SK-N-SH treated with all-trans-retinoic acid at 6 μM for 48 hours (cell line): ENCODE data around the gene FAM124B.

Experiments
- ATAC-seq: fragments of 200-7000 bp; cut with Tn5 transposase; 3 replicates; pipeline ENCODE4 v1.9.1; 2020; ENCODE audit warnings: mild to moderate bottlenecking, moderate library complexity
- ARNTL ChIP-seq: fragments of 450-650 bp; formaldehyde crosslinking; IDR thresholded peaks from 2 replicates; pipeline ENCODE4 v1.5.0; 2020; ENCODE audit warnings: low read depth, mild to moderate bottlenecking, moderate library complexity, borderline replicate concordance
- BACH2 ChIP-seq: fragments of 250-450 bp; sonication (Bioruptor Pico); IDR thresholded peaks from 2 replicates; pipeline ENCODE4 v1.9.0; 2021; ENCODE audit warnings: mild to moderate bottlenecking, borderline replicate concordance
- CSDC2 ChIP-seq: fragments of 250-450 bp; sonication (Bioruptor Pico); IDR thresholded peaks from 2 replicates; pipeline ENCODE4 v1.5.0; 2020; ENCODE audit warnings: mild to moderate bottlenecking, moderate library complexity
- ESRRG ChIP-seq: fragments of 250-450 bp; sonication (Bioruptor Pico); IDR thresholded peaks from 2 replicates; pipeline ENCODE4 v1.6.1; 2021; ENCODE audit warnings: mild to moderate bottlenecking
- GLIS3 ChIP-seq: fragments of 250-450 bp; sonication (Bioruptor Pico); IDR thresholded peaks from 2 replicates; pipeline ENCODE4 v1.5.0; 2020; ENCODE audit warnings: mild to moderate bottlenecking, moderate library complexity
- ISL1 ChIP-seq: fragments of 250-450 bp; sonication (Bioruptor Pico); IDR thresholded peaks from 2 replicates; pipeline ENCODE4 v2.1.2; 2022; ENCODE audit warnings: mild to moderate bottlenecking, moderate library complexity
- OSR1 ChIP-seq: fragments of 250-450 bp; sonication (Bioruptor Pico); IDR thresholded peaks from 2 replicates; pipeline ENCODE4 v1.8.0; 2022; ENCODE audit warnings: moderate library complexity, mild to moderate bottlenecking, inconsistent platforms
- PPARA ChIP-seq: fragments of 250-450 bp; sonication (Bioruptor Pico); IDR thresholded peaks from 2 replicates; pipeline ENCODE4 v1.5.0; 2020; ENCODE audit warnings: mild to moderate bottlenecking, borderline replicate concordance
- RARB ChIP-seq: fragments of 250-450 bp; sonication (Bioruptor Pico); IDR thresholded peaks from 2 replicates; pipeline ENCODE4 v1.8.0; 2021; ENCODE audit warnings: mild to moderate bottlenecking, moderate library complexity
- TOX ChIP-seq: fragments of 250-450 bp; sonication (Bioruptor Pico); IDR thresholded peaks from 2 replicates; pipeline ENCODE4 v1.8.0; 2021; ENCODE audit warnings: mild to moderate bottlenecking, moderate library complexity, borderline replicate concordance
- ZC3H10 ChIP-seq: fragments of 250-450 bp; sonication (Bioruptor Pico); IDR thresholded peaks from 2 replicates; pipeline ENCODE4 v1.5.1; 2021; ENCODE audit warnings: mild to moderate bottlenecking, moderate library complexity
- ZFP3 ChIP-seq: fragments of 250-450 bp; sonication (Bioruptor Pico); IDR thresholded peaks from 2 replicates; pipeline ENCODE4 v1.5.0; 2020; ENCODE audit warnings: mild to moderate bottlenecking, moderate library complexity
- ZFP30 ChIP-seq: fragments of 450-650 bp; formaldehyde crosslinking; IDR thresholded peaks from 2 replicates; pipeline ENCODE4 v1.5.0; 2022; ENCODE audit warnings: mild to moderate bottlenecking, moderate library complexity
- ZNF565 ChIP-seq: fragments of 450-650 bp; formaldehyde crosslinking; conservative IDR thresholded peaks from 2 replicates; pipeline ENCODE4 v1.5.0; 2020; ENCODE audit warnings: low read depth, mild to moderate bottlenecking, moderate library complexity
- ZNF70 ChIP-seq: fragments of 450-650 bp; formaldehyde crosslinking; IDR thresholded peaks from 2 replicates; pipeline ENCODE4 v1.5.0; 2020; ENCODE audit warnings: mild to moderate bottlenecking, moderate library complexity
- ZNF8 ChIP-seq: fragments of 450-650 bp; formaldehyde crosslinking; IDR thresholded peaks from 2 replicates; pipeline ENCODE4 v1.5.0; 2020; ENCODE audit warnings: mild to moderate bottlenecking, moderate library complexity
- TF ChIP-seq, protein P1 (sequence below): fragments of 250-450 bp; sonication (Bioruptor Pico); IDR thresholded peaks from 2 replicates; pipeline ENCODE4 v1.8.0; 2020; ENCODE audit warnings: mild to moderate bottlenecking, moderate library complexity, borderline replicate concordance
- TF ChIP-seq, protein P2 (sequence below): fragments of 250-450 bp; sonication (Bioruptor Pico); IDR thresholded peaks from 2 replicates; pipeline ENCODE4 v1.5.0; 2020; ENCODE audit warnings: mild to moderate bottlenecking, moderate library complexity
- TF ChIP-seq, protein P3 (sequence below): fragments of 250-450 bp; sonication (Bioruptor Pico); IDR thresholded peaks from 2 replicates; pipeline ENCODE4 v1.5.1; 2020; ENCODE audit warnings: low read depth, mild to moderate bottlenecking, moderate library complexity
- TF ChIP-seq, protein P4 (sequence below): fragments of 250-450 bp; sonication (Bioruptor Pico); IDR thresholded peaks from 2 replicates; pipeline ENCODE4 v1.5.1; 2021; ENCODE audit warnings: mild to moderate bottlenecking, moderate library complexity
- TF ChIP-seq, protein P5 (sequence below): fragments of 250-450 bp; sonication (Bioruptor Pico); IDR thresholded peaks from 2 replicates; pipeline ENCODE4 v1.8.0; 2021; ENCODE audit warnings: low read depth, mild to moderate bottlenecking, moderate library complexity, borderline replicate concordance

The FAM124B gene

DNA sequence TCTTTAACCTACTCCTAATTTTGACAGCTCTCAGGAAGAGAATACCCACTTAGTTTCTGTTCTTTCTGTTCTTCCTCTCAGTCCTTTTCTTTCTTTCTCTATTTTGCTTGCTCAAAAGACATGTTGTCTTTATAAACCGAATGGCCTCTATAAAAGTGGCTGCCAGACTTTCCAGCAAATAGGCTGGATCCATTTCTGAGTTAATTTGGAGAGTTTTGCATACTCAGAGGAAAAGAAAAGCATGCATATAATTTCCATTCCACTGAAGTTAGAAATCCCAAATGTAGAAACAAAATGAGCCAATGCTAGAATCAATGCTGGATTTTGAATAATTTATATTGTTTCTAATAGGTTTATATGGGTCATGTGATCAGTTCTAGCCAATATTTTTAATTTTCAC is 65.9 kb downstream of the FAM124B start:
- TF ChIP-seq ISL1 (CRISPR knock-in tag): no peak
- no peak for TF ChIP-seq ARNTL (CRISPR knock-in tag)
- TF ChIP-seq, protein P1, sequence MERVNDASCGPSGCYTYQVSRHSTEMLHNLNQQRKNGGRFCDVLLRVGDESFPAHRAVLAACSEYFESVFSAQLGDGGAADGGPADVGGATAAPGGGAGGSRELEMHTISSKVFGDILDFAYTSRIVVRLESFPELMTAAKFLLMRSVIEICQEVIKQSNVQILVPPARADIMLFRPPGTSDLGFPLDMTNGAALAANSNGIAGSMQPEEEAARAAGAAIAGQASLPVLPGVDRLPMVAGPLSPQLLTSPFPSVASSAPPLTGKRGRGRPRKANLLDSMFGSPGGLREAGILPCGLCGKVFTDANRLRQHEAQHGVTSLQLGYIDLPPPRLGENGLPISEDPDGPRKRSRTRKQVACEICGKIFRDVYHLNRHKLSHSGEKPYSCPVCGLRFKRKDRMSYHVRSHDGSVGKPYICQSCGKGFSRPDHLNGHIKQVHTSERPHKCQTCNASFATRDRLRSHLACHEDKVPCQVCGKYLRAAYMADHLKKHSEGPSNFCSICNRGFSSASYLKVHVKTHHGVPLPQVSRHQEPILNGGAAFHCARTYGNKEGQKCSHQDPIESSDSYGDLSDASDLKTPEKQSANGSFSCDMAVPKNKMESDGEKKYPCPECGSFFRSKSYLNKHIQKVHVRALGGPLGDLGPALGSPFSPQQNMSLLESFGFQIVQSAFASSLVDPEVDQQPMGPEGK: no peak
- TF ChIP-seq ZNF565 (CRISPR knock-in tag): no peak
- TF ChIP-seq OSR1 (CRISPR knock-in tag): no peak
- TF ChIP-seq ZFP3 (CRISPR knock-in tag): no peak
- TF ChIP-seq, protein P2, sequence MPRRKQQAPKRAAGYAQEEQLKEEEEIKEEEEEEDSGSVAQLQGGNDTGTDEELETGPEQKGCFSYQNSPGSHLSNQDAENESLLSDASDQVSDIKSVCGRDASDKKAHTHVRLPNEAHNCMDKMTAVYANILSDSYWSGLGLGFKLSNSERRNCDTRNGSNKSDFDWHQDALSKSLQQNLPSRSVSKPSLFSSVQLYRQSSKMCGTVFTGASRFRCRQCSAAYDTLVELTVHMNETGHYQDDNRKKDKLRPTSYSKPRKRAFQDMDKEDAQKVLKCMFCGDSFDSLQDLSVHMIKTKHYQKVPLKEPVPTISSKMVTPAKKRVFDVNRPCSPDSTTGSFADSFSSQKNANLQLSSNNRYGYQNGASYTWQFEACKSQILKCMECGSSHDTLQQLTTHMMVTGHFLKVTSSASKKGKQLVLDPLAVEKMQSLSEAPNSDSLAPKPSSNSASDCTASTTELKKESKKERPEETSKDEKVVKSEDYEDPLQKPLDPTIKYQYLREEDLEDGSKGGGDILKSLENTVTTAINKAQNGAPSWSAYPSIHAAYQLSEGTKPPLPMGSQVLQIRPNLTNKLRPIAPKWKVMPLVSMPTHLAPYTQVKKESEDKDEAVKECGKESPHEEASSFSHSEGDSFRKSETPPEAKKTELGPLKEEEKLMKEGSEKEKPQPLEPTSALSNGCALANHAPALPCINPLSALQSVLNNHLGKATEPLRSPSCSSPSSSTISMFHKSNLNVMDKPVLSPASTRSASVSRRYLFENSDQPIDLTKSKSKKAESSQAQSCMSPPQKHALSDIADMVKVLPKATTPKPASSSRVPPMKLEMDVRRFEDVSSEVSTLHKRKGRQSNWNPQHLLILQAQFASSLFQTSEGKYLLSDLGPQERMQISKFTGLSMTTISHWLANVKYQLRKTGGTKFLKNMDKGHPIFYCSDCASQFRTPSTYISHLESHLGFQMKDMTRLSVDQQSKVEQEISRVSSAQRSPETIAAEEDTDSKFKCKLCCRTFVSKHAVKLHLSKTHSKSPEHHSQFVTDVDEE: no peak
- TF ChIP-seq RARB (CRISPR knock-in tag): no peak
- no peak for TF ChIP-seq TOX (CRISPR knock-in tag)
- TF ChIP-seq, protein P3, sequence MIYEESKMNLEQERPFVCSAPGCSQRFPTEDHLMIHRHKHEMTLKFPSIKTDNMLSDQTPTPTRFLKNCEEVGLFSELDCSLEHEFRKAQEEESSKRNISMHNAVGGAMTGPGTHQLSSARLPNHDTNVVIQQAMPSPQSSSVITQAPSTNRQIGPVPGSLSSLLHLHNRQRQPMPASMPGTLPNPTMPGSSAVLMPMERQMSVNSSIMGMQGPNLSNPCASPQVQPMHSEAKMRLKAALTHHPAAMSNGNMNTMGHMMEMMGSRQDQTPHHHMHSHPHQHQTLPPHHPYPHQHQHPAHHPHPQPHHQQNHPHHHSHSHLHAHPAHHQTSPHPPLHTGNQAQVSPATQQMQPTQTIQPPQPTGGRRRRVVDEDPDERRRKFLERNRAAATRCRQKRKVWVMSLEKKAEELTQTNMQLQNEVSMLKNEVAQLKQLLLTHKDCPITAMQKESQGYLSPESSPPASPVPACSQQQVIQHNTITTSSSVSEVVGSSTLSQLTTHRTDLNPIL (CRISPR knock-in tag): no peak
- TF ChIP-seq, protein P4, sequence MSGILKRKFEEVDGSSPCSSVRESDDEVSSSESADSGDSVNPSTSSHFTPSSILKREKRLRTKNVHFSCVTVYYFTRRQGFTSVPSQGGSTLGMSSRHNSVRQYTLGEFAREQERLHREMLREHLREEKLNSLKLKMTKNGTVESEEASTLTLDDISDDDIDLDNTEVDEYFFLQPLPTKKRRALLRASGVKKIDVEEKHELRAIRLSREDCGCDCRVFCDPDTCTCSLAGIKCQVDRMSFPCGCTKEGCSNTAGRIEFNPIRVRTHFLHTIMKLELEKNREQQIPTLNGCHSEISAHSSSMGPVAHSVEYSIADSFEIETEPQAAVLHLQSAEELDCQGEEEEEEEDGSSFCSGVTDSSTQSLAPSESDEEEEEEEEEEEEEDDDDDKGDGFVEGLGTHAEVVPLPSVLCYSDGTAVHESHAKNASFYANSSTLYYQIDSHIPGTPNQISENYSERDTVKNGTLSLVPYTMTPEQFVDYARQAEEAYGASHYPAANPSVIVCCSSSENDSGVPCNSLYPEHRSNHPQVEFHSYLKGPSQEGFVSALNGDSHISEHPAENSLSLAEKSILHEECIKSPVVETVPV: no peak
- TF ChIP-seq PPARA (CRISPR knock-in tag): no peak
- TF ChIP-seq, protein P5, sequence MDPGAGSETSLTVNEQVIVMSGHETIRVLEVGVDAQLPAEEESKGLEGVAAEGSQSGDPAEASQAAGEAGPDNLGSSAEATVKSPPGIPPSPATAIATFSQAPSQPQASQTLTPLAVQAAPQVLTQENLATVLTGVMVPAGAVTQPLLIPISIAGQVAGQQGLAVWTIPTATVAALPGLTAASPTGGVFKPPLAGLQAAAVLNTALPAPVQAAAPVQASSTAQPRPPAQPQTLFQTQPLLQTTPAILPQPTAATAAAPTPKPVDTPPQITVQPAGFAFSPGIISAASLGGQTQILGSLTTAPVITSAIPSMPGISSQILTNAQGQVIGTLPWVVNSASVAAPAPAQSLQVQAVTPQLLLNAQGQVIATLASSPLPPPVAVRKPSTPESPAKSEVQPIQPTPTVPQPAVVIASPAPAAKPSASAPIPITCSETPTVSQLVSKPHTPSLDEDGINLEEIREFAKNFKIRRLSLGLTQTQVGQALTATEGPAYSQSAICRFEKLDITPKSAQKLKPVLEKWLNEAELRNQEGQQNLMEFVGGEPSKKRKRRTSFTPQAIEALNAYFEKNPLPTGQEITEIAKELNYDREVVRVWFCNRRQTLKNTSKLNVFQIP (CRISPR knock-in tag): no peak
- no peak for TF ChIP-seq ZC3H10 (CRISPR knock-in tag)
- TF ChIP-seq BACH2 (CRISPR knock-in tag): no peak
- no peak for TF ChIP-seq GLIS3 (CRISPR knock-in tag)
- TF ChIP-seq ESRRG: no peak
- TF ChIP-seq ZFP30 (CRISPR knock-in tag): no peak
- TF ChIP-seq CSDC2 (CRISPR knock-in tag): no peak
- ATAC-seq: no peak

DNA sequence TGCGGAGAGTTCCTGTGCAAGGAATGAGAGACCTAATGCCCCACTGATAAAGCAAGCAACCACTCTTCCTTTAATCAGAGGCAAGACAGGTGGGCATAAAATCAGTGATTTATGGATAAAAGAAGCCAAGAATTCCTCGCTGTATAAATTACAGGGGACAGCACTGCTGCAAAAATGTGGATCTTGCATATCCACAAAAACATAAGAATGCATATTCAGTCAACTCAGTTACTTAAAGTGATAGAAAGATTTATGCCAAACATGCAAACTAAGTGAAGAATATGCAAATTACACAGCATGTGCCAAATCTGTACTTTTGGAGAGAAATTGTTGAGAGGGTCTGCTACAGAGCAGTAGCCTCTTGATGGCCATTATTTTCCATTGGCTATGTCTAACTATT is 67.2 kb downstream of the FAM124B start:
- no peak for ATAC-seq
- no peak for TF ChIP-seq ZNF565 (CRISPR knock-in tag)
- TF ChIP-seq OSR1 (CRISPR knock-in tag): no peak
- TF ChIP-seq ZNF70 (CRISPR knock-in tag): no peak
- TF ChIP-seq ARNTL (CRISPR knock-in tag): no peak
- TF ChIP-seq, protein P4: no peak
- TF ChIP-seq ESRRG: no peak
- no peak for TF ChIP-seq ZC3H10 (CRISPR knock-in tag)
- TF ChIP-seq RARB (CRISPR knock-in tag): no peak
- TF ChIP-seq, protein P5 (CRISPR knock-in tag): no peak
- no peak for TF ChIP-seq ZFP30 (CRISPR knock-in tag)
- no peak for TF ChIP-seq ISL1 (CRISPR knock-in tag)
- no peak for TF ChIP-seq CSDC2 (CRISPR knock-in tag)
- no peak for TF ChIP-seq ZNF8 (CRISPR knock-in tag)
- TF ChIP-seq, protein P2: no peak
- TF ChIP-seq, protein P1: no peak
